DMS53 treated with DMSO at 0.1 percent for 48 hours (cell line): Measurements from ENCODE around the gene RIN1.
A peak's percentile ranks its signal among the peaks of the same experiment; 100 is the strongest.

Experiments used
- DNase-seq: peaks from one replicate; lab custom pipeline; 2025; ENCODE audit not compliant: unreplicated experiment; lab: John Stamatoyannopoulos, UW

The RIN1 gene

GRCh38 chr11:66297610-66298009 lies 38.6 kb downstream of the RIN1 start:
- no peak for DNase-seq

GRCh38 chr11:66294626-66295620 lies 41.3 kb downstream of the RIN1 start:
- DNase-seq: no peak

- DNase-seq: no peak
Measured at GRCh38 chr11:66293777-66294625, 42.2 kb downstream of the RIN1 start.

GRCh38 chr11:66293352-66293751 lies 42.9 kb downstream of the RIN1 start:
- no peak for DNase-seq

- DNase-seq: no peak
Measured at GRCh38 chr11:66292543-66293332, 43.5 kb downstream of the RIN1 start.

GRCh38 chr11:66291706-66292542 lies 44.3 kb downstream of the RIN1 start, which contains the start of gene TMEM151A:
Gene TMEM151A, plus strand, starts transcription at chr11:66291894. Its CDS starts 120 bp downstream, at chr11:66292014.
- DNase-seq: peak; percentile 16

GRCh38 chr11:66291303-66291705 lies 44.9 kb downstream of the RIN1 start:
- DNase-seq: no peak

GRCh38 chr11:66290330-66290621 lies 46.0 kb downstream of the RIN1 start:
- DNase-seq: no peak

GRCh38 chr11:66289548-66290329 lies 46.5 kb downstream of the RIN1 start:
- peak; percentile 92 for DNase-seq

- DNase-seq: peak; percentile 100
Measured at GRCh38 chr11:66288671-66289547, 47.3 kb downstream of the RIN1 start, which contains the start of gene YIF1A. Gene YIF1A, minus strand, starts transcription at chr11:66289143. Its CDS starts 158 bp downstream, at chr11:66288985.

- DNase-seq: no peak
Measured at GRCh38 chr11:66287889-66288670, 48.2 kb downstream of the RIN1 start.

- DNase-seq: no peak
Measured at GRCh38 chr11:66287211-66287888, 48.9 kb downstream of the RIN1 start.

GRCh38 chr11:66286699-66287098 lies 49.5 kb downstream of the RIN1 start:
- no peak for DNase-seq

GRCh38 chr11:66285250-66285947 lies 50.8 kb downstream of the RIN1 start:
- DNase-seq: no peak

- no peak for DNase-seq
Measured at GRCh38 chr11:66284526-66285078, 51.6 kb downstream of the RIN1 start.
